B cell (primary cell): ENCODE results near the gene ABL1. TPM values are rescaled to one million over a fixed set of nuclear protein-coding genes. Genes with fewer than 3 reads are reported as not detected.

Experiments
- ATAC-seq: fragments of 200-7000 bp; cut with Tn5 transposase; one replicate; pipeline ENCODE4 v1.10.0; 2021; ENCODE audit warnings: low read depth, mild to moderate bottlenecking, moderate number of reproducible peaks, moderate library complexity
- CTCF ChIA-PET: fragments of 350-600 bp; sonication (Branson Sonifier 250); formaldehyde crosslinking; loops from one replicate; lab custom pipeline; 2021; ENCODE audit warnings: antibody characterized with exemption, inconsistent platforms; lab: Charles Lee
- POLR2A ChIA-PET: fragments of 350-600 bp; sonication (Branson Sonifier 250); formaldehyde crosslinking; loops from one replicate; lab custom pipeline; 2021; ENCODE audit warnings: antibody characterized with exemption; lab: Charles Lee
- DNase-seq: peaks from one replicate; pipeline ENCODE4 v3.0.0; 2013
- H2AFZ ChIP-seq: 2 replicates; pipeline ENCODE4 v1.6.1; 2012; ENCODE audit warnings: mild to moderate bottlenecking, low read depth, low read length; ENCODE audit not compliant: insufficient read depth, poor library complexity, severe bottlenecking
- H3K27ac ChIP-seq, 2 donors: 1 replicate in 1 of 2; 2 replicates in 1 of 2; pipeline ENCODE4 v1.5.1; 2012 to 2013; ENCODE audit warnings: low read length in 2 of 2, mild to moderate bottlenecking in 2 of 2, moderate library complexity in 1 of 2
- H3K27me3 ChIP-seq, 4 experiments: fragments of 200-600 bp in 1 of 4; sonication (generic) in 1 of 4; replicated peaks in 1 of 4; 1 replicate in 2 of 4; 2 replicates in 2 of 4; pipeline versions ENCODE4 v1.6.1 to v1.7.0; 2013 to 2016; ENCODE audit warnings: low read length in 3 of 4, mild to moderate bottlenecking in 2 of 4, mixed read lengths in 1 of 4, moderate library complexity in 1 of 4; ENCODE audit not compliant: insufficient read depth in 4 of 4, control insufficient read depth in 3 of 4; ENCODE audit errors: control extremely low read depth in 1 of 4
- H3K36me3 ChIP-seq, 2 experiments: replicated peaks in 1 of 2; 1 replicate in 1 of 2; 2 replicates in 1 of 2; pipeline versions ENCODE4 v1.6.1 to v1.7.1; 2013; ENCODE audit warnings: low read length in 1 of 2; ENCODE audit not compliant: insufficient read depth in 2 of 2, control insufficient read depth in 1 of 2; ENCODE audit errors: control extremely low read depth in 1 of 2, extremely low read depth in 1 of 2
- H3K4me1 ChIP-seq, 2 donors: fragments of 200-600 bp in 1 of 2; sonication (generic) in 1 of 2; 1 replicate in 1 of 2; 2 replicates in 1 of 2; pipeline versions ENCODE4 v1.5.1 to v1.6.1; 2013 to 2017; ENCODE audit warnings: low read length in 2 of 2; ENCODE audit not compliant: control insufficient read depth in 2 of 2, insufficient read depth in 2 of 2
- H3K4me2 ChIP-seq: replicated peaks from 2 replicates; pipeline ENCODE3; 2012; ENCODE audit warnings: mild to moderate bottlenecking, low read depth, low read length; ENCODE audit not compliant: poor library complexity, severe bottlenecking
- H3K4me3 ChIP-seq, 5 experiments: fragments of 200-600 bp in 1 of 5; sonication (generic) in 1 of 5; 1 replicate in 3 of 5; 2 replicates in 2 of 5; pipeline versions ENCODE4 v1.5.1 to v1.7.0; 2011 to 2016; ENCODE audit warnings: low read length in 4 of 5, mild to moderate bottlenecking in 4 of 5, low read depth in 2 of 5, control low read depth in 1 of 5, moderate library complexity in 1 of 5; ENCODE audit not compliant: insufficient read depth in 1 of 5; ENCODE audit errors: control extremely low read depth in 1 of 5, extremely low read depth in 1 of 5
- H3K79me2 ChIP-seq: fragments of 200-600 bp; sonication (generic); one replicate; pipeline ENCODE4 v1.6.0; 2016; ENCODE audit warnings: low read length; ENCODE audit not compliant: control insufficient read depth, insufficient read depth
- H3K9ac ChIP-seq: fragments of 200-600 bp; sonication (generic); 2 replicates; pipeline ENCODE4 v1.6.1; 2017; ENCODE audit warnings: mild to moderate bottlenecking, low read length, moderate library complexity
- H3K9me3 ChIP-seq, 3 donors: one replicate each; pipeline versions ENCODE4 v1.6.1 to v1.7.1; 2013; ENCODE audit warnings: low read length in 2 of 3; ENCODE audit not compliant: control insufficient read depth in 2 of 3, insufficient read depth in 1 of 3; ENCODE audit errors: control extremely low read depth in 1 of 3
- H4K20me1 ChIP-seq: 2 replicates; pipeline ENCODE4 v1.6.0; 2012; ENCODE audit warnings: mild to moderate bottlenecking, low read length; ENCODE audit not compliant: insufficient read depth, control insufficient read depth, poor library complexity, severe bottlenecking
- H3K27ac Mint-ChIP-seq: one replicate; pipeline ENCODE4 v1.8.0; 2021; ENCODE audit warnings: mixed read lengths
- H3K27me3 Mint-ChIP-seq: one replicate; pipeline ENCODE4 v1.8.0; 2021; ENCODE audit warnings: mixed read lengths
- H3K4me1 Mint-ChIP-seq: one replicate; pipeline ENCODE4 v1.8.0; 2021; ENCODE audit warnings: mixed read lengths
- H3K4me3 Mint-ChIP-seq: one replicate; pipeline ENCODE4 v1.8.0; 2021; ENCODE audit warnings: mixed read lengths
- H3K9me3 Mint-ChIP-seq: one replicate; pipeline ENCODE4 v1.8.0; 2022; ENCODE audit warnings: mixed read lengths; ENCODE audit not compliant: insufficient read depth
- EZH2 ChIP-seq: IDR thresholded peaks from 2 replicates; pipeline ENCODE4 v1.6.1; 2012; ENCODE audit warnings: borderline replicate concordance, low read depth, mild to moderate bottlenecking, moderate library complexity, low read length; ENCODE audit not compliant: insufficient read depth, poor library complexity, severe bottlenecking
- WGBS: methylation state at CpG from one replicate; pipeline ENCODE4 v1.1.5; 2013; ENCODE audit warnings: missing lambda C conversion rate; ENCODE audit not compliant: insufficient coverage; 5-methylcytosine and 5-hydroxymethylcytosine counted together
- intact Hi-C: fragments of 100-400 bp; cut with micrococcal nuclease; formaldehyde crosslinking; loops from one replicate; pipeline ENCODE4 v1.10.0; 2022
- polyA plus RNA-seq: library from polyadenylated mRNA; depleted of rRNA; stranded (reverse); fragments of >200 nt; gene quantifications from 2 replicates; pipeline ENCODE4 v1.2.3, GENCODE V29; 2012
- total RNA-seq, 2 donors: library from RNA; stranded (reverse); fragments of 120-200 nt in 1 of 2; gene quantifications; 1 replicate in 1 of 2; 2 replicates in 1 of 2; pipeline versions ENCODE4 v1.2.3 to v1.2.4, GENCODE V29; 2013 to 2022
- TF ChIP-seq, protein P1 (sequence below): fragments of 200-600 bp; IDR thresholded peaks from one replicate; pipeline ENCODE4 v1.8.0; 2022; ENCODE audit warnings: antibody characterized with exemption, mild to moderate bottlenecking

ABL1 gene
- total and polyA plus RNA-seq, 2 donors (not counting 1 experiment from before 2014, with no cell fraction given) = 11.9 to 46.0 TPM

- H3K27ac Mint-ChIP-seq = no peak overlapping the region
- Histone ChIP-seq H3K4me3 (no peak overlapping the region), H3K36me3 (no peaks in the 10 kb centered on the region), H3K9ac (no peak overlapping the region), H3K79me2 (no peaks in the 10 kb centered on the region), H3K4me1 (peaks cover 7 to 14% of the 10 kb centered on the region in 2 donors), H3K4me2 (no peak overlapping the region), H3K27ac (no peak overlapping the region), H3K27me3 (peaks cover 0 to 59% (median 33%) of the 10 kb centered on the region in 4 experiments), H3K9me3 (peaks cover 0 to 3% (median 0%) of the 10 kb centered on the region in 3 donors), H2AFZ (no peak overlapping the region), H4K20me1 (no peaks in the 10 kb centered on the region)
- ChIA-PET CTCF (interaction anchor here (0.6 to 1.6 kb wide), 2 partner anchors 113 to 449 kb away, joined by 5 read pairs; no protein-coding TSS in a partner anchor), POLR2A (no interaction called here)
- no peak overlapping the region for H3K4me3 Mint-ChIP-seq
- TF ChIP-seq EZH2 = no peak
- TF ChIP-seq, protein P1, sequence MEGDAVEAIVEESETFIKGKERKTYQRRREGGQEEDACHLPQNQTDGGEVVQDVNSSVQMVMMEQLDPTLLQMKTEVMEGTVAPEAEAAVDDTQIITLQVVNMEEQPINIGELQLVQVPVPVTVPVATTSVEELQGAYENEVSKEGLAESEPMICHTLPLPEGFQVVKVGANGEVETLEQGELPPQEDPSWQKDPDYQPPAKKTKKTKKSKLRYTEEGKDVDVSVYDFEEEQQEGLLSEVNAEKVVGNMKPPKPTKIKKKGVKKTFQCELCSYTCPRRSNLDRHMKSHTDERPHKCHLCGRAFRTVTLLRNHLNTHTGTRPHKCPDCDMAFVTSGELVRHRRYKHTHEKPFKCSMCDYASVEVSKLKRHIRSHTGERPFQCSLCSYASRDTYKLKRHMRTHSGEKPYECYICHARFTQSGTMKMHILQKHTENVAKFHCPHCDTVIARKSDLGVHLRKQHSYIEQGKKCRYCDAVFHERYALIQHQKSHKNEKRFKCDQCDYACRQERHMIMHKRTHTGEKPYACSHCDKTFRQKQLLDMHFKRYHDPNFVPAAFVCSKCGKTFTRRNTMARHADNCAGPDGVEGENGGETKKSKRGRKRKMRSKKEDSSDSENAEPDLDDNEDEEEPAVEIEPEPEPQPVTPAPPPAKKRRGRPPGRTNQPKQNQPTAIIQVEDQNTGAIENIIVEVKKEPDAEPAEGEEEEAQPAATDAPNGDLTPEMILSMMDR = no peak
- H3K9me3 Mint-ChIP-seq = no peaks in the 10 kb centered on the region
- intact Hi-C loops = no loop called here
- 33% methylated on average over 17 of the region's 26 CpGs for WGBS
- no peak for ATAC-seq
- peaks cover 49% of the 10 kb centered on the region for H3K27me3 Mint-ChIP-seq
- DNase-seq = no peak
- H3K4me1 Mint-ChIP-seq = peaks cover 20% of the 10 kb centered on the region
Measured at GRCh38 chr9:130933114-130934046, 98.3 kb downstream of the ABL1 start.

DNA sequence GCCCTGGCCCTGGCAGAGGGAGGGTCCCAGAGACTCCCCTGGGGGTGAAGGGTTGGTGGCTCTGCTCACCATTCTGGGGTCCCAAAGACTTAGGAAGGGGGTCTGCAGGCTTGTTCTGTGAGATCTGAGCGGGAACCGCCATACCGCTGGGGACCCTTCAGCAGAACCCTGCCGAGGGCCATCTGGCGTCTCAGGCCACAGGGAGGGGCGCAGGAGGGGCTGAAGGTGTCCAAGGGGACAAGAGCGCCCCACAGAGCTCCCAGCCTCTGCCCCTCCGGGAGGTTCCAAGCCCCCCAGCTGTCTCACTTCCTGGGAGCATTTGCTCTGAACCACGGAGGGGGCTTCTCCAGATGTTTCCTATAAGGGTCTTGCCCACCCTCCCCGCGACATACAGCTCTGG lies 99.2 kb downstream of the ABL1 start:
- no peaks in the 10 kb centered on the region for H3K9me3 Mint-ChIP-seq
- WGBS = 66% methylated on average over 11 of the region's 11 CpGs
- intact Hi-C loops = no loop called here
- DNase-seq (no peak), ATAC-seq (no peak)
- no peak overlapping the region for H3K4me3 Mint-ChIP-seq
- H3K36me3 ChIP-seq = no peaks in the 10 kb centered on the region
- no peak overlapping the region for H2AFZ ChIP-seq
- CTCF ChIA-PET = no interaction called here
- H3K4me1 Mint-ChIP-seq = peaks cover 22% of the 10 kb centered on the region
- no peaks in the 10 kb centered on the region for H3K79me2 ChIP-seq
- TF ChIP-seq, protein P1 = no peak
- no peak for TF ChIP-seq EZH2
- H3K27me3 ChIP-seq = peaks cover 0 to 61% (median 34%) of the 10 kb centered on the region in 4 experiments
- POLR2A ChIA-PET = no interaction called here
- no peak overlapping the region for H3K4me3 ChIP-seq
- no peak overlapping the region for H3K27ac ChIP-seq
- peaks cover 52% of the 10 kb centered on the region for H3K27me3 Mint-ChIP-seq
- H3K4me1 ChIP-seq = peaks cover 10 to 18% of the 10 kb centered on the region in 2 donors
- H3K4me2 ChIP-seq = no peak overlapping the region
- no peaks in the 10 kb centered on the region for H4K20me1 ChIP-seq
- no peak overlapping the region for H3K9ac ChIP-seq
- peaks cover 0 to 3% (median 0%) of the 10 kb centered on the region in 3 donors for H3K9me3 ChIP-seq
- no peak overlapping the region for H3K27ac Mint-ChIP-seq
